Chondrocyte (in vitro differentiated cells): ENCODE data around the gene RAB30. TPM values are rescaled to one million over a fixed set of nuclear protein-coding genes. Genes with fewer than 3 reads are reported as not detected.
"Not testable (repeated sequence)": the region's sequence is repeated elsewhere in the genome, so short reads cannot be mapped to it uniquely, and the experiment has no call there.

Experiments used
- DNase-seq: peaks from one replicate; pipeline ENCODE4 v3.0.0; 2021; ENCODE audit warnings: mixed read lengths, low spot score
- H3K27ac Mint-ChIP-seq: one replicate; pipeline ENCODE4 v1.8.0; 2021; ENCODE audit warnings: mild to moderate bottlenecking, moderate library complexity, mixed read lengths; ENCODE audit not compliant: unreplicated experiment
- H3K27me3 Mint-ChIP-seq: 2 replicates; pipeline ENCODE4 v1.8.0; 2021; ENCODE audit warnings: low read depth, mixed read lengths
- H3K36me3 Mint-ChIP-seq: 2 replicates; pipeline ENCODE4 v1.8.0; 2021; ENCODE audit warnings: low read depth, mixed read lengths
- H3K4me1 Mint-ChIP-seq: 2 replicates; pipeline ENCODE4 v1.8.0; 2021; ENCODE audit warnings: low read depth, mild to moderate bottlenecking, mixed read lengths
- H3K4me3 Mint-ChIP-seq: one replicate; pipeline ENCODE4 v1.8.0; 2021; ENCODE audit warnings: mild to moderate bottlenecking, moderate library complexity, mixed read lengths; ENCODE audit not compliant: unreplicated experiment
- H3K9me3 Mint-ChIP-seq: 2 replicates; pipeline ENCODE4 v1.8.0; 2021; ENCODE audit warnings: low read depth, mixed read lengths
- CTCF ChIP-seq: fragments of 200-600 bp; sonication (generic); IDR thresholded peaks from 2 replicates; pipeline ENCODE4 v1.5.0; 2021; ENCODE audit warnings: antibody characterized with exemption, mild to moderate bottlenecking, moderate library complexity
- total RNA-seq: library from RNA; stranded (reverse); gene quantifications from 3 replicates; pipeline ENCODE4 v1.2.1, GENCODE V29; 2021

RAB30 gene
- total RNA-seq, 1 donor from 2014 or later, result 52.6 TPM

- Mint-ChIP-seq H3K9me3 (no peaks in the 10 kb centered on the region), H3K27me3 (no peaks in the 10 kb centered on the region), H3K36me3 (peaks cover 3% of the 10 kb centered on the region), H3K4me1 (peaks cover 79% of the 10 kb centered on the region), H3K4me3 (no peak overlapping the region), H3K27ac (peak overlapping the region; percentile 58)
- TF ChIP-seq CTCF, result no peak
- no peak for DNase-seq
Measured at GRCh38 chr11:83011333-83012167, 60.1 kb downstream of the RAB30 start.

GRCh38 chr11:83009999-83010398 is 61.7 kb downstream of the RAB30 start:
- Mint-ChIP-seq H3K4me3 (no peak overlapping the region), H3K27ac (peak overlapping the region; percentile 70), H3K36me3 (peaks cover 3% of the 10 kb centered on the region), H3K27me3 (no peaks in the 10 kb centered on the region), H3K4me1 (peaks cover 80% of the 10 kb centered on the region), H3K9me3 (no peaks in the 10 kb centered on the region)
- TF ChIP-seq CTCF, result no peak
- DNase-seq, result no peak

GRCh38 chr11:83009136-83009535 is 62.6 kb downstream of the RAB30 start:
- not testable (repeated sequence) for H3K27ac Mint-ChIP-seq, H3K36me3 Mint-ChIP-seq, DNase-seq, H3K27me3 Mint-ChIP-seq, H3K9me3 Mint-ChIP-seq, H3K4me3 Mint-ChIP-seq
- peaks cover 74% of the 10 kb centered on the region for H3K4me1 Mint-ChIP-seq

DNA sequence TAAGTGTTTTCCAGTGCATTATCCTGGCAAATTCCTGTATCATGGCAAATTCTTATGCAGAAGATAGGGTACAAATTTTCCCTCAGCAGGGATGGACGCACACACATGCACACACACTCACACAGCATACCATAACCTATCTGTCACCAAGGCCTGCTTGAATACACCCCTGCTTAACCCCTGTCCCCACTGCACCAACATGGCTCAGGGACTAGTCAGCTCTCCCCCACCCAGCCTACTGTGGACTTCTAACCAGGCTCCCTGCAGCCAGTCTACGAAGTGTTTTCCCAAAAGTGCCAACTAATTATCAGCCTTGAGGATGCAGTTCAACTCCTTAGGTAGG is 63.1 kb downstream of the RAB30 start:
- H3K9me3 Mint-ChIP-seq, result no peaks in the 10 kb centered on the region
- peak overlapping the region; percentile 37 for H3K27ac Mint-ChIP-seq
- TF ChIP-seq CTCF, result no peak
- H3K36me3 Mint-ChIP-seq, result peaks cover 3% of the 10 kb centered on the region
- no peak overlapping the region for H3K4me3 Mint-ChIP-seq
- no peak for DNase-seq
- H3K27me3 Mint-ChIP-seq, result no peaks in the 10 kb centered on the region
- peaks cover 68% of the 10 kb centered on the region for H3K4me1 Mint-ChIP-seq

GRCh38 chr11:83007909-83008580 is 63.7 kb downstream of the RAB30 start:
- no peak for DNase-seq
- Mint-ChIP-seq H3K36me3 (peaks cover 3% of the 10 kb centered on the region), H3K4me1 (peaks cover 63% of the 10 kb centered on the region), H3K27me3 (no peaks in the 10 kb centered on the region), H3K4me3 (no peak overlapping the region), H3K27ac (peak overlapping the region; percentile 63), H3K9me3 (no peaks in the 10 kb centered on the region)
- no peak for TF ChIP-seq CTCF
